Tibial nerve (tissue), 4 donors: ENCODE data around the gene NISCH.

ENCODE experiments used
- EP300 ChIP-seq, 2 donors: sonication (generic); formaldehyde crosslinking; IDR thresholded peaks; one replicate each; pipeline ENCODE4 v1.6.1; 2017; ENCODE audit warnings: antibody characterized with exemption in 2 of 2, mild to moderate bottlenecking in 1 of 2
- POLR2A ChIP-seq, 2 donors: fragments of 450-650 bp; IDR thresholded peaks; one replicate each; pipeline ENCODE4 v1.6.1; 2017; ENCODE audit warnings: antibody characterized with exemption in 2 of 2, mild to moderate bottlenecking in 2 of 2, moderate library complexity in 2 of 2
- TF ChIP-seq, protein P1 (sequence below), 5 experiments: fragments of 200-600 bp in 3 of 5; fragments of 450-650 bp in 2 of 5; sonication (generic) in 3 of 5; IDR thresholded peaks; one replicate each; pipeline ENCODE4 v1.5.1; 2016 to 2019; ENCODE audit warnings: antibody characterized with exemption in 5 of 5, mild to moderate bottlenecking in 3 of 5, moderate library complexity in 2 of 5

DNA sequence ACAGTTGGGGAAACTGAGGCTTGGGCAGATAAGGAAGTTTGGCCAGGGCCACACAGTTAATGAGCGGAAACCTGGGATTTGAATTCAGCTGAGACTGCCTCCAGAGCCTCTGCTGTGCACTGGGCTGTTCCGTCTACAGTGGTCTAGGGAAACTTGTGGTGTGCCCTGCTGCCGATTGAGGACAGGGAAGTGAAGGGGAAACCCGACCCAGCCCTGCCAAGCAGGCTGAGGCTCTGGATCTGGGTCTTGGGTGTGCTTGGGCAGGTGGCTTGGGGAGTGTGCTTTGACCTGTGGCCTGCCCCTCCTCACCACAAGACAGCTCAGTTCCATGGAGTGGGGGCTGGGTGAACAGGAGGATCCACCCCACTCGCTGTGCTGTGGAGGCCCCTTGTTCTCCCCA lies 17.6 kb downstream of the NISCH start:
- TF ChIP-seq, protein P1, sequence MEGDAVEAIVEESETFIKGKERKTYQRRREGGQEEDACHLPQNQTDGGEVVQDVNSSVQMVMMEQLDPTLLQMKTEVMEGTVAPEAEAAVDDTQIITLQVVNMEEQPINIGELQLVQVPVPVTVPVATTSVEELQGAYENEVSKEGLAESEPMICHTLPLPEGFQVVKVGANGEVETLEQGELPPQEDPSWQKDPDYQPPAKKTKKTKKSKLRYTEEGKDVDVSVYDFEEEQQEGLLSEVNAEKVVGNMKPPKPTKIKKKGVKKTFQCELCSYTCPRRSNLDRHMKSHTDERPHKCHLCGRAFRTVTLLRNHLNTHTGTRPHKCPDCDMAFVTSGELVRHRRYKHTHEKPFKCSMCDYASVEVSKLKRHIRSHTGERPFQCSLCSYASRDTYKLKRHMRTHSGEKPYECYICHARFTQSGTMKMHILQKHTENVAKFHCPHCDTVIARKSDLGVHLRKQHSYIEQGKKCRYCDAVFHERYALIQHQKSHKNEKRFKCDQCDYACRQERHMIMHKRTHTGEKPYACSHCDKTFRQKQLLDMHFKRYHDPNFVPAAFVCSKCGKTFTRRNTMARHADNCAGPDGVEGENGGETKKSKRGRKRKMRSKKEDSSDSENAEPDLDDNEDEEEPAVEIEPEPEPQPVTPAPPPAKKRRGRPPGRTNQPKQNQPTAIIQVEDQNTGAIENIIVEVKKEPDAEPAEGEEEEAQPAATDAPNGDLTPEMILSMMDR (IDR thresholded peaks at IDR 0.05), result no peak
- no peak for TF ChIP-seq EP300 (IDR thresholded peaks at IDR 0.05)
- no peak for TF ChIP-seq POLR2A (IDR thresholded peaks at IDR 0.05)
